Measurements from ENCODE around the gene ADGRB2. TPM values are rescaled to one million over a fixed set of nuclear protein-coding genes. Genes with fewer than 3 reads are reported as not detected.
A peak's percentile ranks its signal among the peaks of the same experiment; 100 is the strongest.

The ADGRB2 gene
- total and polyA plus RNA-seq, 2 donors (not counting 1 experiment from before 2014, with no cell fraction given), result 4.4 to 10.4 TPM

- Histone ChIP-seq H3K36me3 (ENCODE audit: control insufficient read depth, insufficient read depth, low read length) (peaks cover 33% of the 10 kb centered on the region), H3K4me1 (ENCODE audit: control insufficient read depth, extremely low read depth, insufficient read depth, low read length) (peaks cover 19% of the 10 kb centered on the region), H3K79me2 (ENCODE audit: control insufficient read depth, insufficient read depth, low read length) (no peaks in the 10 kb centered on the region), H2AFZ (ENCODE audit: low read length) (no peak overlapping the region), H3K9ac (ENCODE audit: insufficient read depth, low read length) (no peak overlapping the region), H3K27ac (ENCODE audit: insufficient read depth, low read length) (peak overlapping the region; percentile 79), H3K4me3 (replicated peaks in 1 of 4; ENCODE audit: control extremely low read depth in 1 of 4, insufficient read depth in 1 of 4, low read depth in 3 of 4, low read length in 4 of 4) (no peak overlapping the region), H3K9me3 (ENCODE audit: control insufficient read depth, insufficient read depth, low read depth, low read length) (no peaks in the 10 kb centered on the region), H3K4me2 (ENCODE audit: extremely low read depth, insufficient read depth, low read length) (peak overlapping the region; percentile 34), H3K27me3 (ENCODE audit: control insufficient read depth, insufficient read depth, low read length) (no peaks in the 10 kb centered on the region), H4K20me1 (ENCODE audit: control insufficient read depth, extremely low read depth, insufficient read depth, low read length) (no peaks in the 10 kb centered on the region)
- DNase-seq (ENCODE audit: low read depth in 2 of 2), result no peak
- TF ChIP-seq, protein P1, sequence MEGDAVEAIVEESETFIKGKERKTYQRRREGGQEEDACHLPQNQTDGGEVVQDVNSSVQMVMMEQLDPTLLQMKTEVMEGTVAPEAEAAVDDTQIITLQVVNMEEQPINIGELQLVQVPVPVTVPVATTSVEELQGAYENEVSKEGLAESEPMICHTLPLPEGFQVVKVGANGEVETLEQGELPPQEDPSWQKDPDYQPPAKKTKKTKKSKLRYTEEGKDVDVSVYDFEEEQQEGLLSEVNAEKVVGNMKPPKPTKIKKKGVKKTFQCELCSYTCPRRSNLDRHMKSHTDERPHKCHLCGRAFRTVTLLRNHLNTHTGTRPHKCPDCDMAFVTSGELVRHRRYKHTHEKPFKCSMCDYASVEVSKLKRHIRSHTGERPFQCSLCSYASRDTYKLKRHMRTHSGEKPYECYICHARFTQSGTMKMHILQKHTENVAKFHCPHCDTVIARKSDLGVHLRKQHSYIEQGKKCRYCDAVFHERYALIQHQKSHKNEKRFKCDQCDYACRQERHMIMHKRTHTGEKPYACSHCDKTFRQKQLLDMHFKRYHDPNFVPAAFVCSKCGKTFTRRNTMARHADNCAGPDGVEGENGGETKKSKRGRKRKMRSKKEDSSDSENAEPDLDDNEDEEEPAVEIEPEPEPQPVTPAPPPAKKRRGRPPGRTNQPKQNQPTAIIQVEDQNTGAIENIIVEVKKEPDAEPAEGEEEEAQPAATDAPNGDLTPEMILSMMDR (conservative IDR thresholded peaks at IDR 0.05 in 1 of 2, IDR thresholded peaks at IDR 0.05 in 1 of 2; ENCODE audit: low read depth in 1 of 2, low read length in 2 of 2), result no peak
- no peak for TF ChIP-seq EZH2 (IDR thresholded peaks at IDR 0.05; ENCODE audit: low read length, missing control alignments)
These were observed 74.8 kb downstream of the ADGRB2 start for GRCh38 chr1:31689379-31689778.

GRCh38 chr1:31688233-31688918 lies 75.8 kb downstream of the ADGRB2 start:
- H4K20me1 ChIP-seq (ENCODE audit: control insufficient read depth, extremely low read depth, insufficient read depth, low read length), result no peaks in the 10 kb centered on the region
- H3K79me2 ChIP-seq (ENCODE audit: control insufficient read depth, insufficient read depth, low read length), result no peaks in the 10 kb centered on the region
- no peaks in the 10 kb centered on the region for H3K9me3 ChIP-seq (ENCODE audit: control insufficient read depth, insufficient read depth, low read depth, low read length)
- H3K27me3 ChIP-seq (ENCODE audit: control insufficient read depth, insufficient read depth, low read length), result no peaks in the 10 kb centered on the region
- TF ChIP-seq EZH2 (IDR thresholded peaks at IDR 0.05; ENCODE audit: low read length, missing control alignments), result no peak
- TF ChIP-seq, protein P1 (conservative IDR thresholded peaks at IDR 0.05 in 1 of 2, IDR thresholded peaks at IDR 0.05 in 1 of 2; ENCODE audit: low read depth in 1 of 2, low read length in 2 of 2), result no peak
- no peak overlapping the region for H2AFZ ChIP-seq (ENCODE audit: low read length)
- no peak overlapping the region for H3K9ac ChIP-seq (ENCODE audit: insufficient read depth, low read length)
- H3K27ac ChIP-seq (ENCODE audit: insufficient read depth, low read length), result peak overlapping the region; percentile 9
- H3K36me3 ChIP-seq (ENCODE audit: control insufficient read depth, insufficient read depth, low read length), result peaks cover 35% of the 10 kb centered on the region
- DNase-seq (ENCODE audit: low read depth in 2 of 2), result no peak
- peak overlapping the region; percentile 33 for H3K4me2 ChIP-seq (ENCODE audit: extremely low read depth, insufficient read depth, low read length)
- peaks cover 19% of the 10 kb centered on the region for H3K4me1 ChIP-seq (ENCODE audit: control insufficient read depth, extremely low read depth, insufficient read depth, low read length)
- no peak overlapping the region for H3K4me3 ChIP-seq (replicated peaks in 1 of 4; ENCODE audit: control extremely low read depth in 1 of 4, insufficient read depth in 1 of 4, low read depth in 3 of 4, low read length in 4 of 4)

DNA sequence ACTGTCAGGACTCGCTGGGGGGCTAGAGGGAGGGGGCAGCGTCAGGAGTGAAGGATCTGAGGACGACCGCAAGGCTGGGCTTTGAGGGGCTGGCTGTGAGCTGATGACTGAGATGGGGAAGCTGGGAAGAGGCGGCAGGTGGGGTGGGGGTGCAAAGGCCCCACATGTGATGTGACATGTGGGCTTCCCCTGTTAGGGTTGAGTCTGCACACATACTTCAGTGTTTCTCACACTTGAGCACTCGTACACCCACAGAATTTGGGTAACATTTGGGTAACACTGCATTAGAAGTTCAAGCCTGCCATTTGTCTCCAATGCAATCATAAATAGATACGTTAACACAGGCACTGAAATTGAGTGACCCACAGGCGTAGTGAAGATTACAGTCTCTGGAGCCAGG lies 76.5 kb downstream of the ADGRB2 start:
- TF ChIP-seq, protein P1 (conservative IDR thresholded peaks at IDR 0.05 in 1 of 2, IDR thresholded peaks at IDR 0.05 in 1 of 2; ENCODE audit: low read depth in 1 of 2, low read length in 2 of 2), result no peak
- TF ChIP-seq EZH2 (IDR thresholded peaks at IDR 0.05; ENCODE audit: low read length, missing control alignments), result no peak
- Histone ChIP-seq H3K36me3 (ENCODE audit: control insufficient read depth, insufficient read depth, low read length) (peaks cover 32% of the 10 kb centered on the region), H3K9ac (ENCODE audit: insufficient read depth, low read length) (no peak overlapping the region), H3K79me2 (ENCODE audit: control insufficient read depth, insufficient read depth, low read length) (no peaks in the 10 kb centered on the region), H3K27ac (ENCODE audit: insufficient read depth, low read length) (no peak overlapping the region), H3K9me3 (ENCODE audit: control insufficient read depth, insufficient read depth, low read depth, low read length) (no peaks in the 10 kb centered on the region), H3K27me3 (ENCODE audit: control insufficient read depth, insufficient read depth, low read length) (no peaks in the 10 kb centered on the region), H2AFZ (ENCODE audit: low read length) (no peak overlapping the region), H3K4me3 (replicated peaks in 1 of 4; ENCODE audit: control extremely low read depth in 1 of 4, insufficient read depth in 1 of 4, low read depth in 3 of 4, low read length in 4 of 4) (no peak overlapping the region), H3K4me1 (ENCODE audit: control insufficient read depth, extremely low read depth, insufficient read depth, low read length) (peaks cover 19% of the 10 kb centered on the region), H3K4me2 (ENCODE audit: extremely low read depth, insufficient read depth, low read length) (no peak overlapping the region), H4K20me1 (ENCODE audit: control insufficient read depth, extremely low read depth, insufficient read depth, low read length) (no peaks in the 10 kb centered on the region)
- DNase-seq (ENCODE audit: low read depth in 2 of 2), result no peak
